GM10248 (cell line): ENCODE measurements around the gene BCAR1.
"Not testable (repeated sequence)": the region's sequence is repeated elsewhere in the genome, so short reads cannot be mapped to it uniquely, and the experiment has no call there.

Source experiments
- CTCF ChIA-PET: fragments of 300-600 bp; sonication (Branson Sonifier 250); formaldehyde crosslinking; extraction: SDS; loops from one replicate; lab custom pipeline; 2021; ENCODE audit warnings: antibody characterized with exemption; lab: Yijun Ruan, JAX
- POLR2A ChIA-PET: fragments of 350-650 bp; sonication (Branson Sonifier 250); formaldehyde crosslinking; extraction: SDS; loops from one replicate; lab custom pipeline; 2020; ENCODE audit warnings: antibody characterized with exemption; lab: Yijun Ruan, JAX
- DNase-seq: peaks from one replicate; pipeline ENCODE4 v3.0.0; 2012; ENCODE audit errors: extremely low spot score
- TF ChIP-seq, protein P1 (sequence below): IDR thresholded peaks from 2 replicates; pipeline ENCODE4 v1.5.1; 2012; ENCODE audit warnings: mild to moderate bottlenecking, low read depth; ENCODE audit errors: extremely low read depth, missing control alignments, control extremely low read depth

The BCAR1 gene

DNA sequence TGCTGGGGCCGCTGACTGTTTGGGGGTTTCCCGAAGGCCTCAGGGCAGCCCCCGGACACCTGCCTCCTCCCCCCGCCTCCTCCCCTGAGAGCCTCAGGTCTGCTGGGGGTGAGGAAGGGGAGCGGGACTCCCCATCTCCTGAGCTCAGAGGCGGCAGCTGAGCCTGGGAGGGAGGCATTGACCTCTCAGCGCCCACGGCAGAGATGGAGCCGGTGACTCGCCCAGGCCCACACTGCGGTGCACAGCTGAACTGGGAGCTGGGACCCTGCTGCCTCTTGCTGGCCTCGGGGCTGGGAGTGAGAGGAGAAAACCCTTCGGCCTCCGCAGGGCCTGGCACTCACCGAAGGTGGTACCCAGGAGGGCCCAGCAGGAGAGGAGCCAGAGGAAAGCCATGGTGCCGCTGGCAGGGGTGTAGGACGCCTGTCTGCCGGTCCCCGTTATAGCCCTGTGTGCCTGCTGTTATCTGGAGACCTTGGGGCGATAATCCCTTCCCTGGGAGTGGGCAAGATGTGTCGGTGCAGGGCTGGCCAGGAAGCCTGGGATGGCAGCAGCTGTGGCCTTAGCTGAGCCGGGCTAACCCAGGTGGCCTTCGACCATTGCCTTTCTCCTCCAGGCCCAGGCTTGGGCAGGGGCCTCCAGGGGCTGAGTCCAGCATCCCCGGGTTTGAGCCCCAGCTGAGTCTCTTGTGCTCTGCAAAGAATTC is 44.5 kb downstream of the BCAR1 start, which contains the start of gene CTRB2:
Gene CTRB2, minus strand, starts transcription at position 413 of the 703 bp plus-strand sequence. Its CDS starts 20 bp downstream, at position 393.
- POLR2A ChIA-PET, result interaction anchor here (0.6 kb wide), 1 partner anchor 204 kb away, joined by 8 read pairs; no protein-coding TSS in a partner anchor
- CTCF ChIA-PET, result interaction anchor here (1.7 to 2.3 kb wide), 2 partner anchors 27 to 195 kb away, joined by 3 to 20 read pairs; no protein-coding TSS in a partner anchor
- TF ChIP-seq, protein P1, sequence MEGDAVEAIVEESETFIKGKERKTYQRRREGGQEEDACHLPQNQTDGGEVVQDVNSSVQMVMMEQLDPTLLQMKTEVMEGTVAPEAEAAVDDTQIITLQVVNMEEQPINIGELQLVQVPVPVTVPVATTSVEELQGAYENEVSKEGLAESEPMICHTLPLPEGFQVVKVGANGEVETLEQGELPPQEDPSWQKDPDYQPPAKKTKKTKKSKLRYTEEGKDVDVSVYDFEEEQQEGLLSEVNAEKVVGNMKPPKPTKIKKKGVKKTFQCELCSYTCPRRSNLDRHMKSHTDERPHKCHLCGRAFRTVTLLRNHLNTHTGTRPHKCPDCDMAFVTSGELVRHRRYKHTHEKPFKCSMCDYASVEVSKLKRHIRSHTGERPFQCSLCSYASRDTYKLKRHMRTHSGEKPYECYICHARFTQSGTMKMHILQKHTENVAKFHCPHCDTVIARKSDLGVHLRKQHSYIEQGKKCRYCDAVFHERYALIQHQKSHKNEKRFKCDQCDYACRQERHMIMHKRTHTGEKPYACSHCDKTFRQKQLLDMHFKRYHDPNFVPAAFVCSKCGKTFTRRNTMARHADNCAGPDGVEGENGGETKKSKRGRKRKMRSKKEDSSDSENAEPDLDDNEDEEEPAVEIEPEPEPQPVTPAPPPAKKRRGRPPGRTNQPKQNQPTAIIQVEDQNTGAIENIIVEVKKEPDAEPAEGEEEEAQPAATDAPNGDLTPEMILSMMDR, result no peak

DNA sequence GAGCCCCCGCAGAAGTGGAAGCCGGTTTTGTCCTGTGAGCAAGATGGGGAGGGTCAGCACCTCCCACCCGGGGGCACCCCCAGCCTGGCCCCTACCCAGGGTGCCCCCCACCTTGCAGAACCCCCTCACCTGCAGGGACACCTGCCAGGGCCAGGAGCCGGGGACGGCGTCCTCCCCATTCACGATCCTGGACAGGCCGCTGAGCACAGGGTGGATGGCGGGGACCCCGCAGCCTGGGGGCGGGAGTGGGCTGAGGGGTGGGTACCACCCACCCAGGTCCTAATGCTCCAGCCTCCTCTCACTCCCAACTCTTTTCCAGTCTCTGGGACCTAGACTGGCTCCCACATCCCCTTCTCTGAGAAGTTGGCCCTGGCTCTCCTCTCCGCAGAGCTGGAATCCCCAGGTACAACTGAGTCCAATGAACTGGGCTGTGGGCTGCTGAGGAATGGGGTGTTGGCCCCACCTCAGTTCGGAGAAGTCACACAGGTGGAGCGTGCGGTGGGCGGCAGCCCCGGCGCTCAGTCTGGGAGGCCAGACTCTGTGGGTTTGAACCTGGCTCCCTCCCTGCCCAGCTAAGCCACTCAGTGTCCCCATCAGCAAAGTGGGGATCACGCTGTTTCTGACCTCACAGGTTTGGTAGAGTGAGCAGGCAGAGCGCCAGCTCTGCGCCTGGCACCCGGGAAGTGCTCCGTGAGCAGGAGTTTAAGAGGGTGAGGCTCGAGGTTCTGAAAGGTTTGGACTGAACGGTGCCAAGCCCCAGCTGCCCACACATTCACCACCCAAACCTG is 45.3 kb downstream of the BCAR1 start:
- POLR2A ChIA-PET, result interaction anchor here (0.6 kb wide), 1 partner anchor 204 kb away, joined by 8 read pairs; no protein-coding TSS in a partner anchor
- CTCF ChIA-PET, result interaction anchor here (2.3 kb wide), 1 partner anchor 28 kb away, joined by 20 read pairs; no protein-coding TSS in a partner anchor
- peak; percentile 33 for DNase-seq

More for the DNA sequence above, 44.5 kb downstream of the BCAR1 start, which contains the start of gene CTRB2:
- DNase-seq, result peak; percentile 65

DNA sequence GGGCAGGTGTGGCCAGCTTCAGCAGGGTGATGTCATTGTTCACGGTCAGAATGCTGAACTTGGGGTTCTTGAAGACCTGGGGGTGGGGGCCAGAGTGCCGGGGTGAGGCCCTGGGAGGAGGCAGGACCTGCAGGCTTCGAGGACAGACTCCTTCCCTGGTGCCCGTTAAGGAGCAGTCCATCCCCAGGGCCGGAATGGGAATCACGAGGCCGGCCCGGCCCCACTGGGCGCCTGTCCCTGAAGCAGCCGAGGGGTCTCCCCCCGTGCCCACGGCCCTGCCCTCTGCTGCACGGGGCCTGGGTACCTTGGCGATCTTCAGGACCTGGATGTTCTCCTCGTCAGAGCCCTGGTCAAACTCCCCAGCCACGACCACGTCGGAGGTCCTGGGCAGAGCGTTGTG is 46.0 kb downstream of the BCAR1 start:
- DNase-seq, CTCF ChIA-PET, POLR2A ChIA-PET: not testable (repeated sequence)

DNA sequence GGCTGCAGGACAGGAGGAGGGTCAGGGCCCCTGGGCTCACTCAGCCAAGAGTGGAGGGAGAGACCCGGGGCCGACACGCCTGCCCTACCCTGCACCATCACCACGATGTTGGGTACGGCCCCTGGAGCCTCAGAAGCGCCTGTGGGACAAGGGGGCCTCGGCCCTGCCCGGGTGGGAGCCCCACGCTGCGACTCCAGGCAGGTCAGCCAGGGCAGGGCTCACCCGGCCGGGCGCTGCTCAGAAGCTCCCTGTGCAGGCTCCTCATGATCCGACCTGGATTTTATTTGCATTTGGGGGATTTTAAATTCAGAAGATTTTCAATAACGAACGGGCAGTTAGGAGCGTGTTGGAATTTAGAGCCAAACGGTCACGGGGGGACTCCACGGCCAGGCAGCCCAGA is 46.5 kb downstream of the BCAR1 start:
- DNase-seq, POLR2A ChIA-PET: not testable (repeated sequence)
- CTCF ChIA-PET, result interaction anchor here (0.9 to 1.5 kb wide), 3 partner anchors 9 to 29 kb away, joined by 3 to 4 read pairs (median 3); no protein-coding TSS in a partner anchor

DNA sequence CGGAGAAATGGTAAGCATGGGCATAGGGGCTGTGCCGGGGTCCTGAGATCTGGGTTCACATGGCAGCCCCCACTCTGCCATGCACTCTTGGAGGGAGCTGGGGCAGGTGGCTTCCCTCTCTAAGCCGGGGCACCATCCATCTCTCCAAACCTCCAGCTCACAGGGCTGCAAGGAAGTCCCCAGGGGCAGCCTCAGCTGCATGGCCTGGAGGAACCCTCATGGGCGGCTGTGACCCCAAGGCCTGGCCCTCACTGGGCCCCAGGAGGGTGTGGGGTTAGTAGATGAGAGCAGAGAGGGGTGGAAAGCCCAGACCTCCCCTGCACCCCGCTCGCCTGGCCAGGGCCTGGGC is 47.0 kb downstream of the BCAR1 start:
- peak; percentile 17 for DNase-seq
- TF ChIP-seq, protein P1, result no peak
- ChIA-PET CTCF (interaction anchor here (0.7 to 1.5 kb wide), 4 partner anchors 9 to 261 kb away, joined by 3 to 4 read pairs (median 4); partner anchors contain the start of gene TMEM170A), POLR2A (no interaction called here)

DNA sequence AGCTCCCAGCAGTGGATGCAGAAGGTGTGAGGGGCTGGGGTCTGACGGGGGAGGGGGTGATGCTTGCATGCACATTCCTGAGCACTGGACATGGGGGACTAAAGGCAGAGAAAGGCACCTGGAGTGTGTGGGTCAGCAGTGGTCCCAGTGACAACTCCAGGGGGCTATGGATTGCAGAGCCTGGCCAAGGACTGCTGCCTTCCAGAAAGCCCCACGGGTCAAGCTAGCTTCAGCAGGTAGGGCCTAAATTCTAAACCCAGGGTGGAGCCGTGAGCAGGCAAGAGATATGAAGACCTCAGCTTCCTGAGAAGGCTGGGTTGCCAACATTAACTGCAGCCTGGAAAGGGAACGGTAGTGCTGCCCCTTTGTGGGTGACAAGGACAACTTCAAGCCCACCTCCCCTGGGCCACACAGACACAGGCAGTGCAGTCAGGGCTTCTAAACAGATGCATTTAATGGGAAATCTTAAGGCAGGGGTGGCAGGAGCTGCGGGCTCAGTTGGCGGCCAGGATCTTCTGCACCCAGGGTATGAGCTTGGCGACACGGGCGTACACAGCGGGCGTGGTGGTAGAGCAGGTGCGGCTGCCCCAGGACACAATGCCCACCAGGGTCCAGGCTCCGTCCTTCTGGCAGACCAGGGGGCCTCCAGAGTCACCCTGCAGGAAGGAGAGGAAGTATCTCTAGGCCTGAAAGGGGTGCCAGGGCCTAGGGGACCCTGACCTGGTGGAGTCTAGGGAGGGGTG is 47.6 kb downstream of the BCAR1 start:
- ChIA-PET POLR2A (no interaction called here), CTCF (interaction anchor here (0.7 to 7.8 kb wide), 6 partner anchors 8 to 261 kb away, joined by 3 to 86 read pairs (median 4); partner anchors contain the start of genes CTRB1 and TMEM170A)
- DNase-seq, result peak; percentile 12
- TF ChIP-seq, protein P1, result no peak

DNA sequence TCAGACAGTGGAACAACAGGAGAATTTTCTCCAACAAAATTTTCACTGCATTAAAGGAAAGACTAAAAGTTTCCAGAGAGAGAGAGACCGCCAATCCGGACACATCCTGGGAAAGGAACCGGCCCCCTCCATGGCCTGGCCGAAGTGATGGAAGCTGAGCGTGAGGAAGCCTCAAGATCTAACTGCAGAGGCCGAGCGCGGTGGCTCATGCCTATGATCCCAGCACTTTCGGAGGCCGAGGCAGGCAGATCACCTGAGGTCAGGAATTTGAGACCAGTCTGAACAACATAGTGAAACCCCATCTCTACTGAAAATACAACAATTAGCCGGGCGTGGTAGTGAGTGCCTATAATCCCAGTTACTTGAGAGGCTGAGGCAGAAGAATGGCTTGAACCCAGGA is 48.3 kb downstream of the BCAR1 start:
- CTCF ChIA-PET, result interaction anchor here (1.5 to 7.8 kb wide), 4 partner anchors 15 to 201 kb away, joined by 4 to 86 read pairs (median 28); partner anchors contain the start of gene CTRB1
- no peak for DNase-seq
- TF ChIP-seq, protein P1, result no peak
- POLR2A ChIA-PET, result no interaction called here
